Ishikawa (cell line): Measurements from ENCODE around the gene MRPS22.

ENCODE experiments used
- CEBPB ChIP-seq: IDR thresholded peaks from 2 replicates; pipeline ENCODE4 v1.6.1; 2012
- CREB1 ChIP-seq: IDR thresholded peaks from 2 replicates; pipeline ENCODE4 v1.6.1; 2012; ENCODE audit warnings: low read depth
- EGR1 ChIP-seq: IDR thresholded peaks from 2 replicates; pipeline ENCODE4 v1.6.1; 2012
- EP300 ChIP-seq: IDR thresholded peaks from 2 replicates; pipeline ENCODE4 v1.6.1; 2012; ENCODE audit warnings: borderline replicate concordance
- MAX ChIP-seq: IDR thresholded peaks from 2 replicates; pipeline ENCODE4 v1.6.1; 2012
- RAD21 ChIP-seq: IDR thresholded peaks from 2 replicates; pipeline ENCODE4 v1.6.1; 2012; ENCODE audit warnings: low read depth
- REST ChIP-seq: IDR thresholded peaks from 2 replicates; pipeline ENCODE4 v1.6.1; 2012; ENCODE audit warnings: low read depth, mild to moderate bottlenecking
- YY1 ChIP-seq: IDR thresholded peaks from 2 replicates; pipeline ENCODE4 v1.6.1; 2012; ENCODE audit warnings: low read depth

DNA sequence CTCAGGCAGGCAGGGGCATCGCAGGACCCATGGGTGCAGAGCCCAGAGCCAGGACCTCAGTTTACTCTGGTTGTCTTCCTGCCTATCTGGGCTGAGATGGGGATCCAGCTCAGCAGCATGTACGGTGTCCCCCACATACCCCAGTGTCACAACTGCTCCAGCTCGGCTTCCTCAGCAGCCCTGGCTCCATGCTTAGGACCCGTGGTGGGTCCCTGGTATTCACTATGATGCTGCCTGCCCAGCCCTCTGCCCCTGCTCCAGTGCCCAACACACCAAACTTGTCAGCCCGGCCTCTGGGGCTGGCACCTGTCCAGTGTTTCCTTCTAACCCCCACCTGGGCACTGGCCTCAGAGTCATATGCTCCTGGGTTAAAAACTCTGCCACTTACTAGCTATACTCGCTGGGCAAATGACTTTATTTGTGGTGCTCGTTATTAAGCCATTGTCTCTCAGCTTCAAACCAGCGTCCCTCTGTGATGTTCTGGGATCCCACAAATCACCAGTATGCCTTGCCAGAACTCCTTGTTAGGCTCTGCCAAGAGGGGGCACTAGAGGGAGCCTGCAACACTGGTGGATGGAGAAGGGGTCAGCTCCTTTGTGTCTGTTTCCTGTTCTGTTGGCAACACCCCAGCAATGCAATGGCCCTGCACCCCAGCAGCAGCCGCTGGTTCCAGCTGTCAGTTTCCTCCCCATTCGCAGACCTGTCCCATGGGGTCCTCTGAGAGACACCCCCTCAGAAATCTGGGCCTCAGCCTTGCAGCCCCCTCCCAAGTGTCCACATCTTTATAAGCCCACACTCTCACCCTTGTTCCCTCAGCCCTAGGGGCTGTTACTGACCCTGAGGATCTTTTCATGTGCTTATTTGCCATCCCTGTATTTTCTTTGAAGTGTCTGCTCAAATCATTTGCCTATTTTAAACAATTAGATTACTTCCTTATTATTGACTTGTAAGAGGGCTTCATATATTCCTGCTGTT lies 24.1 kb upstream of the MRPS22 start:
- no peak for TF ChIP-seq REST
- TF ChIP-seq EP300: no peak
- no peak for TF ChIP-seq CEBPB
- peak; percentile 1; the same call in 1 of the 2 replicates for TF ChIP-seq RAD21
- no peak for TF ChIP-seq MAX
- no peak for TF ChIP-seq YY1
- no peak for TF ChIP-seq EGR1
- TF ChIP-seq CREB1: no peak
